Measurements from ENCODE around the gene DTNB.

DNA sequence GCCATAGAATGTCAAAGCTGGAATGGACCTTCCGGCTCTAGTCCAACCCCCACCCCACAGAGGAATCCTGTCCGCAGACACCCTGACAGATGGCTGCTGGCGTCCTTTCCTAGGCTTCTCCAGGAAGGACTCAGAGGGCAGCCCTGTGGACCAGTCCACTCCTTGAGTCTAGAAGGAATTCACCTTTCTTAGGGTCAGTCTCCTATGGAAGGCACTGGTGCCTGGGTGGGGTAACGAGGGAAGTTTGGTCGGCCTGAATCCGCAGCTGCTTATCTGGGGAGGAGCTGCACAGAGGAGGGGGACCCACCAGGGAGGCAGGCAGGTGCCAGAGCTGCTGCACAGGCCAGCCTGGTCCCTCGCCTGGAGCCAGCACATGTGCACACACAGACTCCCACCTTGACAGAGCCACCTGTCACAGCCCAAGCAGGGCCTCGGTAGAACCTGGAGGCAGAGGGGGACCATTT, 334.1 kb downstream of the DTNB start:
- TF ChIP-seq, protein P1, sequence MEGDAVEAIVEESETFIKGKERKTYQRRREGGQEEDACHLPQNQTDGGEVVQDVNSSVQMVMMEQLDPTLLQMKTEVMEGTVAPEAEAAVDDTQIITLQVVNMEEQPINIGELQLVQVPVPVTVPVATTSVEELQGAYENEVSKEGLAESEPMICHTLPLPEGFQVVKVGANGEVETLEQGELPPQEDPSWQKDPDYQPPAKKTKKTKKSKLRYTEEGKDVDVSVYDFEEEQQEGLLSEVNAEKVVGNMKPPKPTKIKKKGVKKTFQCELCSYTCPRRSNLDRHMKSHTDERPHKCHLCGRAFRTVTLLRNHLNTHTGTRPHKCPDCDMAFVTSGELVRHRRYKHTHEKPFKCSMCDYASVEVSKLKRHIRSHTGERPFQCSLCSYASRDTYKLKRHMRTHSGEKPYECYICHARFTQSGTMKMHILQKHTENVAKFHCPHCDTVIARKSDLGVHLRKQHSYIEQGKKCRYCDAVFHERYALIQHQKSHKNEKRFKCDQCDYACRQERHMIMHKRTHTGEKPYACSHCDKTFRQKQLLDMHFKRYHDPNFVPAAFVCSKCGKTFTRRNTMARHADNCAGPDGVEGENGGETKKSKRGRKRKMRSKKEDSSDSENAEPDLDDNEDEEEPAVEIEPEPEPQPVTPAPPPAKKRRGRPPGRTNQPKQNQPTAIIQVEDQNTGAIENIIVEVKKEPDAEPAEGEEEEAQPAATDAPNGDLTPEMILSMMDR (conservative IDR thresholded peaks at IDR 0.05): no peak
- TF ChIP-seq ZFX (IDR thresholded peaks at IDR 0.05): no peak

Data from C4-2B (cell line).